Hepatocyte (in vitro differentiated cells): ENCODE data around the gene EPC1.

Source experiments
- CTCF ChIP-seq: fragments of 200-600 bp; sonication (generic); IDR thresholded peaks from 2 replicates; pipeline ENCODE4 v1.5.1; 2016; ENCODE audit warnings: antibody characterized with exemption, mild to moderate bottlenecking; ENCODE audit not compliant: poor library complexity
- EZH2 ChIP-seq: fragments of 200-600 bp; sonication (generic); IDR thresholded peaks from 2 replicates; pipeline ENCODE4 v1.6.1; 2016; ENCODE audit warnings: antibody characterized with exemption, mild to moderate bottlenecking, borderline replicate concordance

- TF ChIP-seq CTCF (no peak), EZH2 (no peak)
These were observed 19.2 kb upstream of the EPC1 start for GRCh38 chr10:32366111-32366510.
